ENCODE measurements around the gene TTC28.

GRCh38 chr22:28310299-28310698, 369.3 kb downstream of the TTC28 start:
- TF ChIP-seq SMC3 (IDR thresholded peaks at IDR 0.05; ENCODE audit: borderline replicate concordance, low read length), result no peak
- TF ChIP-seq ZNF274 (IDR thresholded peaks at IDR 0.05; ENCODE audit: insufficient read depth, insufficient read length), result no peak
- TF ChIP-seq TCF3 (IDR thresholded peaks at IDR 0.05; ENCODE audit: borderline replicate concordance, insufficient read depth, low read depth, low read length), result no peak
- TF ChIP-seq, protein P1, sequence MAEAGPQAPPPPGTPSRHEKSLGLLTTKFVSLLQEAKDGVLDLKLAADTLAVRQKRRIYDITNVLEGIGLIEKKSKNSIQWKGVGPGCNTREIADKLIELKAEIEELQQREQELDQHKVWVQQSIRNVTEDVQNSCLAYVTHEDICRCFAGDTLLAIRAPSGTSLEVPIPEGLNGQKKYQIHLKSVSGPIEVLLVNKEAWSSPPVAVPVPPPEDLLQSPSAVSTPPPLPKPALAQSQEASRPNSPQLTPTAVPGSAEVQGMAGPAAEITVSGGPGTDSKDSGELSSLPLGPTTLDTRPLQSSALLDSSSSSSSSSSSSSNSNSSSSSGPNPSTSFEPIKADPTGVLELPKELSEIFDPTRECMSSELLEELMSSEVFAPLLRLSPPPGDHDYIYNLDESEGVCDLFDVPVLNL (IDR thresholded peaks at IDR 0.05; ENCODE audit: low read depth, low read length), result no peak
- TF ChIP-seq, protein P2, sequence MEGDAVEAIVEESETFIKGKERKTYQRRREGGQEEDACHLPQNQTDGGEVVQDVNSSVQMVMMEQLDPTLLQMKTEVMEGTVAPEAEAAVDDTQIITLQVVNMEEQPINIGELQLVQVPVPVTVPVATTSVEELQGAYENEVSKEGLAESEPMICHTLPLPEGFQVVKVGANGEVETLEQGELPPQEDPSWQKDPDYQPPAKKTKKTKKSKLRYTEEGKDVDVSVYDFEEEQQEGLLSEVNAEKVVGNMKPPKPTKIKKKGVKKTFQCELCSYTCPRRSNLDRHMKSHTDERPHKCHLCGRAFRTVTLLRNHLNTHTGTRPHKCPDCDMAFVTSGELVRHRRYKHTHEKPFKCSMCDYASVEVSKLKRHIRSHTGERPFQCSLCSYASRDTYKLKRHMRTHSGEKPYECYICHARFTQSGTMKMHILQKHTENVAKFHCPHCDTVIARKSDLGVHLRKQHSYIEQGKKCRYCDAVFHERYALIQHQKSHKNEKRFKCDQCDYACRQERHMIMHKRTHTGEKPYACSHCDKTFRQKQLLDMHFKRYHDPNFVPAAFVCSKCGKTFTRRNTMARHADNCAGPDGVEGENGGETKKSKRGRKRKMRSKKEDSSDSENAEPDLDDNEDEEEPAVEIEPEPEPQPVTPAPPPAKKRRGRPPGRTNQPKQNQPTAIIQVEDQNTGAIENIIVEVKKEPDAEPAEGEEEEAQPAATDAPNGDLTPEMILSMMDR (IDR thresholded peaks at IDR 0.05 in 2 of 3, conservative IDR thresholded peaks at IDR 0.05 in 1 of 3; ENCODE audit: control insufficient read depth in 2 of 3, extremely low read depth in 1 of 3, insufficient read depth in 1 of 3, low read depth in 3 of 3, low read length in 3 of 3), result no peak
- TF ChIP-seq NFYA (IDR thresholded peaks at IDR 0.05; ENCODE audit: borderline replicate concordance, low read depth, low read length), result no peak
- no peak for TF ChIP-seq ZBTB33 (IDR thresholded peaks at IDR 0.05)
- no peak for TF ChIP-seq SPI1 (IDR thresholded peaks at IDR 0.05; ENCODE audit: borderline replicate concordance, insufficient read depth, low read depth, low read length)
- no peak for TF ChIP-seq SUZ12 (IDR thresholded peaks at IDR 0.05; ENCODE audit: unreplicated experiment)
- no peak for TF ChIP-seq WRNIP1 (IDR thresholded peaks at IDR 0.05; ENCODE audit: borderline replicate concordance, low read depth, low read length)

Measured in GM12878 (cell line).